ENCODE measurements around the gene KSR1.
"Not testable (repeated sequence)": the region's sequence is repeated elsewhere in the genome, so short reads cannot be mapped to it uniquely, and the experiment has no call there.

KSR1 gene

GRCh38 chr17:27646232-27646631 lies 190.0 kb downstream of the KSR1 start:
- no peak for DNase-seq

GRCh38 chr17:27647765-27648164 lies 191.5 kb downstream of the KSR1 start:
- DNase-seq, result no peak

- DNase-seq, result not testable (repeated sequence)
Observed at GRCh38 chr17:27649111-27649571, 192.9 kb downstream of the KSR1 start.

GRCh38 chr17:27649929-27650328 lies 193.7 kb downstream of the KSR1 start:
- DNase-seq, result no peak

DNA sequence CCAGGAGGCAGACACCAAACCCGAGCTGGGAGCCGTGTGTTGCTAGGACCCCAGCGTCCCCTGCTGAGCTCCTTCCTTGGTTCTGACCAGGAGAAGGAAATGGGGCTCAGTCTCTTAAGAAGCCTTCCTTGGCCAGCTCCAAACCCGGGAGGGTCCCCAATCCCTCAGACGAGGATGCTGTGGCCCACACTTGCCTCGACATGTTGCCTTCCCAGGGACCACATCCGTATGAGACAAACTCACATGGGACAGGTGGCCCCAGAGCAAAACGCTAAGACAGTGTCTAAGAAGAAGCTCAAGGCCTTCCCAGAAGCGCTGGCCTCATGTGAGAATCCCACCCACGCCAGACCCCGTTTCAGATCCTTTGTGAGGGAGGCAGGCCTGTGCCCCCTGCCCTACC lies 194.6 kb downstream of the KSR1 start:
- DNase-seq, result no peak

DNA sequence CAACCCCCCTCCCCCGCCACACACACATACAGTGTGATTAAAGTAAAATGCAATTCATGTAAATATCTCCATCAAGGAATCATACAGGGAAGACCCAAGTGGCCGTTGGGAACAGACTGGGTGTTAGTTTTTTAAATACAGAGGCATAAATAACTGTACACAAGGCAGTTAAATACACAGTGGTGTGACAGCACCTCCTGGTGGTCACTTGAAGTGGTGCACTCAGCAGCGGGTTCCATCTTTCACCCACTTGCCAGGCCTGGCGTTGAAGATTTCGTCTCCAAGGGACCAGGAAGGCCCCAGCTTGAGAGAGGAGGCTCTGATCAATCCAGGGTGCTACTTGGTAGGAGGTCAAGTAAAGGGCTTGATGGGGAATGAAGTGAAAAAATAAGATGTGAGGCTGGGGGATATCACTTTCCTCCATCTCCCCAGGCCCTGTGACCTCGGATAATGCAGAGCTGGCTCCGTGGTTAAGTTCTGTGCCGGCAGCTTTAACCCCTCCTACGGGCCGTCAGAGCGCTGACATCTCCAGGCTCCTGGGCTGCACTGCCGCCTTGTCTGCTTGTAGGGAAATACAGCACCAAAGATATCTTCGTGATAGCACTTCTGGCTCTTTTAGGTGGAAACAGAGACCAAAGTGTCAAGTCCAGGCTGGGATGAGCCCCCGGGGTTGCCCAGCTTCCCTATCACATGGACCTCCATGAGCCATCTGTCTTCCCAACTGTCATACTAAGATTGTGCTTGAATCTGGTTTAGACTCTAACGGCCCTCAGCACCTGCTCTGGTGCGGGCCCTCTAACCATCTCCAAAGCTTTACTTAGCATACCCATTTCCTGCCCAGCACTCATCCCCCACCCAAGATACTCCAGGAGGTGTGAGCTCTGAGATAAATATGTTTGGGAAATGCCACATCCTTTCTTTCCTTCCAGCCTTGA lies 195.4 kb downstream of the KSR1 start:
- DNase-seq, result no peak

GRCh38 chr17:27653449-27653971 lies 197.3 kb downstream of the KSR1 start:
- DNase-seq, result not testable (repeated sequence)

- no peak for DNase-seq
Observed at GRCh38 chr17:27654136-27654535, 197.9 kb downstream of the KSR1 start.

- peak; percentile 57 for DNase-seq
Observed at GRCh38 chr17:27654654-27655524, 198.6 kb downstream of the KSR1 start.

DNA sequence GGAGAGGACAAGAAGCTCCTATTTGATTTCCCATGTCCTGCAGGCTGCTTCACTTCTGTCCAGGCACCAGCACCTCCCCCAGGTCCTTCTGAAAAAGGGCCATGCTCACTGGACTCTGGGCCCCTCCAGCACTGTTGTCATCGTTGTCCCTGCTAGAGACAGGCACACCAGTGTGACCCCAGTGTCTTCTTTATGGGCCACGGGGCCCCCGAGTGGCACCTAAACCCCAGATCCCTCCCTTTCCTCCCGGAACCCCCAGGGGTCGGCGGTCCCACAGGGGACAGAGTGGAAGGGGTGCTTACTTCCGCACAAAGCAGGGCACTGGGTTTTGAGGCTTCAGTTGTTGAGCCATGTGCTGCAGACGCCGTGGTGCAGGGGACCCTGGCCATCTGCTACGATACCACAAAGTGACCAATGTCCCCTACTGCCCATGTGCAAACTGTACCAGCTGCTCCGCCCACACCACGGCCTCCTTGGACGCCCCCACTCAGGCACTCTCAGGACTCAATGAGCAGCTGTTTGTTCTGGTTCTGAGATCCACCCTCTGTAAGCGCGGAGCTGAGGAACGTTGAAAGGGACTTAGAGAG lies 199.4 kb downstream of the KSR1 start:
- not testable (repeated sequence) for DNase-seq

DNA sequence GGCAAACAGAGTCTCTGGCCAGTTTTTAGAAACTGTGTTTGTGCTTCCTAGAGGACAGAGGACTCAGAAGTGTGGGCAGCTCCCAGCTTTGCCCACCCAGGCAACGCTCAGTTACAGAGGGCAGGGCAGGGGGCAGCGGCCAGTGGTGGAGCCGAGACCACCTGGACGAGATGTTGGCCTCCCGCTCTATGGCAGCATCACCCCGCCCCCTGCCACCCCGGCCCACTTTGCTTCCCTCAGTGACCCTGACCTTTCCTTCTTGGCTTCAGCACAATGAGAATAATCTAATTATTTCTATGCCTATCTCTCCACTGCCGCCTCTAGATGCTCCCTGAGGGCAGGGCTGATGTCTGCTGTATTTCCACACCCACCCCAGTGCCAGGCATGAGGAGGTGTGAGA lies 200.4 kb downstream of the KSR1 start:
- DNase-seq, result not testable (repeated sequence)

GRCh38 chr17:27657620-27658019 lies 201.4 kb downstream of the KSR1 start:
- DNase-seq, result no peak

DNA sequence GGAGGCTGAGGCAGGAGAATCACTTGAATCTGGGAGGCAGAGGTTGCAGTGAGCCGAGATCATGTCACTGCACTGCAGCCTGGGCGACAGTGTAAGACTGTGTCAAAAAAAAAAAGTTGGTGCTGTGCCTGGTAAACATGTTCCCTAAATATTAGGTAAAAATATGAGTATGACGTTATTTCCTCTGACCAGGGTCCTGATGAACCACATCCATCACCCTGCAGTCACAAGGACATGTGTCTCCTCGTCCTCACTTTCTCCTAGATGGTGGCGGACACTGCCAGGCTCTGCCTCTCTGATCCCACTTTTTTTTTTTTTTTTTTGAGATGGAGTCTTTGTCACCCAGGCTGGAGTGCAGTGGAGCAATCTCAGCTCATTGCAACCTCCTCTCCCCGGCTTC lies 203.4 kb downstream of the KSR1 start:
- no peak for DNase-seq

DNA sequence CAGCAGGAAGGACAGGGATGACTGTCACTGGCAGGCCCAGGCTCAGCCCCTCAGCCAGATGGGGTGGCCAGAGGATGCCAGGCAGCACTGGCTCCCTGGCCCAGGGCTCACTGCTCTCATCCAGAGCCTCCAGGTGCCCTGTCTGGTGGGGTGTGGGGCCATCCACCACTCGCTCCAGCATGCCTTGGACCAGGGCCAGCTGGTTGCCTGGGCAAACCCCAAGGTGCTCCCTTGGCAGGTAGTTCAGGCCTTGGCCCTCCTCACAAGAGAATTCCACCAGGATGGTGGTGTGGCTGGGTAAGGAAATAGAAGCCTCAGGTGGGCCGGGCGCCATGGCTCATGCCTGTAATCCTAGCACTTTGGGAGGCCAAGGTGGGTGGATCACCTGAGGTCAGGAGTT lies 204.2 kb downstream of the KSR1 start:
- no peak for DNase-seq

GRCh38 chr17:27663936-27664605 lies 207.8 kb downstream of the KSR1 start:
- DNase-seq, result no peak

GRCh38 chr17:27664606-27664965 lies 208.3 kb downstream of the KSR1 start:
- no peak for DNase-seq

GRCh38 chr17:27665549-27665948 lies 209.3 kb downstream of the KSR1 start:
- DNase-seq, result no peak

- not testable (repeated sequence) for DNase-seq
Observed at GRCh38 chr17:27666270-27666669, 210.0 kb downstream of the KSR1 start.

DNA sequence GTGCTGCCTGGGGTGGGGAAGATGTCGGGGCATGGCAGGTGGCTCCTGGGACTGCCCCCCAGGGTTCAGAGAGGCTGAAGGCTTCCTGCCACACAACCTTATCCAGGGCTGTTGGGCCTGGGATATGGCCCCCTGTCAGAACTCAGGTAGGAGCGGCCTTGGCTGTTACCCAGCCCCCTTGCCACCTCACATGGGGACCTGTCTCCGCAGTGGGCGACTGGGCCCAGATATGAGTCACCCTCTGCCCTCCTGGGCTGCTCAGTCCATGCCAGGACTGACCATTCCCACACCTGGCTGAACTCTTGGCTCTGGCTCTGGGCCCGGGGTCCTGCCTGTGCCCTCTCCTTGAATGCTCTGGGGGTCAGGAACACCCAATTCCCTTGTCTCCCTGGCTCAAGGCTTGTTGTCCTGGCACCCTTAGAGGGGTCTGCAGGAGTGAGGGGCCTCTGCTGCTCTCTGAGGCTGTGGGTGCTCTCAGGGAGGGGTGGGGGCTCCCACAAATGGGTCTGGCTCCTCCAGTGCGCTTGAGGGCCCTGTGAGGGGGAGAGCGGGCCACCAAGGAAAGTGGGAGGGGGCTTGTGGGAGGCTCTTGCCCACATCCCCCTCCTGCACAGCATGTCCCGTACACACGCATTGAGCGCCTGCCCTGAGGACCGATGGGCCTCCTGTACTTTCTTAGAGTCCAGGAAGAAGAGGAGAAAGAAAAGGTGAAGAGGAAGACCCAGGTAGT lies 210.7 kb downstream of the KSR1 start:
- no peak for DNase-seq

GRCh38 chr17:27667656-27668487 lies 211.6 kb downstream of the KSR1 start:
- DNase-seq, result no peak

- no peak for DNase-seq
Observed at GRCh38 chr17:27668488-27668823, 212.2 kb downstream of the KSR1 start.
